ENCODE results near the gene IFI27L1.

GRCh38 chr14:94038510-94038909 is 42.6 kb upstream of the IFI27L1 start:
- TF ChIP-seq CTCF (IDR thresholded peaks at IDR 0.05) = no peak
- no peak for TF ChIP-seq EZH2 (IDR thresholded peaks at IDR 0.05; ENCODE audit: borderline replicate concordance, insufficient read depth, low read depth, low read length, poor library complexity, severe bottlenecking)

Measured in B cell (primary cell).